OCI-LY7 (cell line): ENCODE data around the gene LARGE1.

Experiments
- CTCF ChIP-seq: fragments of 200-600 bp; sonication (generic); conservative IDR thresholded peaks from 2 replicates; pipeline ENCODE4 v1.5.1; 2014; ENCODE audit warnings: mild to moderate bottlenecking, antibody characterized with exemption, low read length, moderate library complexity, mixed read lengths
- EZH2phosphoT487 ChIP-seq: fragments of 200-600 bp; sonication (generic); IDR thresholded peaks from 2 replicates; pipeline ENCODE4 v1.6.1; 2018; ENCODE audit warnings: low read depth, borderline replicate concordance, mild to moderate bottlenecking, mixed run types, antibody characterized with exemption, low read length, moderate library complexity, mixed read lengths

- TF ChIP-seq CTCF (no peak), EZH2phosphoT487 (no peak)
These were observed 31.5 kb downstream of the LARGE1 start for GRCh38 chr22:33888821-33889220.
